ENCODE measurements around the gene RNASE4.
"Not testable (repeated sequence)": the region's sequence is repeated elsewhere in the genome, so short reads cannot be mapped to it uniquely, and the experiment has no call there.

RNASE4 gene

GRCh38 chr14:20732477-20732876 is 48.1 kb downstream of the RNASE4 start:
- no peak for FAIRE-seq
- TF ChIP-seq, protein P1, sequence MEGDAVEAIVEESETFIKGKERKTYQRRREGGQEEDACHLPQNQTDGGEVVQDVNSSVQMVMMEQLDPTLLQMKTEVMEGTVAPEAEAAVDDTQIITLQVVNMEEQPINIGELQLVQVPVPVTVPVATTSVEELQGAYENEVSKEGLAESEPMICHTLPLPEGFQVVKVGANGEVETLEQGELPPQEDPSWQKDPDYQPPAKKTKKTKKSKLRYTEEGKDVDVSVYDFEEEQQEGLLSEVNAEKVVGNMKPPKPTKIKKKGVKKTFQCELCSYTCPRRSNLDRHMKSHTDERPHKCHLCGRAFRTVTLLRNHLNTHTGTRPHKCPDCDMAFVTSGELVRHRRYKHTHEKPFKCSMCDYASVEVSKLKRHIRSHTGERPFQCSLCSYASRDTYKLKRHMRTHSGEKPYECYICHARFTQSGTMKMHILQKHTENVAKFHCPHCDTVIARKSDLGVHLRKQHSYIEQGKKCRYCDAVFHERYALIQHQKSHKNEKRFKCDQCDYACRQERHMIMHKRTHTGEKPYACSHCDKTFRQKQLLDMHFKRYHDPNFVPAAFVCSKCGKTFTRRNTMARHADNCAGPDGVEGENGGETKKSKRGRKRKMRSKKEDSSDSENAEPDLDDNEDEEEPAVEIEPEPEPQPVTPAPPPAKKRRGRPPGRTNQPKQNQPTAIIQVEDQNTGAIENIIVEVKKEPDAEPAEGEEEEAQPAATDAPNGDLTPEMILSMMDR (IDR thresholded peaks at IDR 0.05; ENCODE audit: insufficient read depth, missing control alignments): no peak

DNA sequence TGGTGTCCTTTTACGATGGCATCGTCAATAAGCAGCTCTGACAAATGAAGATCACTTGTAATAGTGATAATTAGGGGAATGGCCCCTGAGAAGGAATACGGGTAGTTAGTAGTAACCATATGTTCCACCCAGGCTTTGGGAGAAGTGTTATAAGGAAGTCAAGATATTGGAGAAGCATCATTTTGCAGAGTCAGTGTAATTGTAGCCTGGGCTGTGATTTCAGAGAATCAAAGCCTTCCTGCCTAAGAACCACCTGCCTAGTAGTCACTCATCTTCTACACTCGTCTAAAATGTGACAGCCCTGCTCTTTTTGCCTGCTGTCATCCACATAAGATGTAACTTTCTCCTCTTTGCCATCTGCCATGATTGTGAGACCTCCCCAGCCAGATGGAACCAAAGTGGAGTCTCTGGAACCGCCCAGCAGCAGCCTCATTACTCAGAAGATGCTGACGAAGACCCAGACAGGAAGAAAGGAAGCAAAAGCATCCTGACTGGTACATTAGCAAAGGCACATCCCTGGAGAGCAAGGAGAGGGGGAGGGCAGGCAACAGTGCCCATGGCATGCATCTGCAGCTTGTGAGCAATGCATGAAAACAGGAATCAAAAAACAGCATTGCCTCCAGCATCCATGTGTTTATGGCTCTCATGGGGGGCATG is 48.7 kb downstream of the RNASE4 start:
- DNase-seq (ENCODE audit: insufficient read length, low spot score) (no peak), FAIRE-seq (no peak)
- TF ChIP-seq, protein P1 (IDR thresholded peaks at IDR 0.05; ENCODE audit: insufficient read depth, missing control alignments): no peak

More at GRCh38 chr14:20732477-20732876, 48.1 kb downstream of the RNASE4 start:
- no peak for DNase-seq (ENCODE audit: insufficient read length, low spot score)

DNA sequence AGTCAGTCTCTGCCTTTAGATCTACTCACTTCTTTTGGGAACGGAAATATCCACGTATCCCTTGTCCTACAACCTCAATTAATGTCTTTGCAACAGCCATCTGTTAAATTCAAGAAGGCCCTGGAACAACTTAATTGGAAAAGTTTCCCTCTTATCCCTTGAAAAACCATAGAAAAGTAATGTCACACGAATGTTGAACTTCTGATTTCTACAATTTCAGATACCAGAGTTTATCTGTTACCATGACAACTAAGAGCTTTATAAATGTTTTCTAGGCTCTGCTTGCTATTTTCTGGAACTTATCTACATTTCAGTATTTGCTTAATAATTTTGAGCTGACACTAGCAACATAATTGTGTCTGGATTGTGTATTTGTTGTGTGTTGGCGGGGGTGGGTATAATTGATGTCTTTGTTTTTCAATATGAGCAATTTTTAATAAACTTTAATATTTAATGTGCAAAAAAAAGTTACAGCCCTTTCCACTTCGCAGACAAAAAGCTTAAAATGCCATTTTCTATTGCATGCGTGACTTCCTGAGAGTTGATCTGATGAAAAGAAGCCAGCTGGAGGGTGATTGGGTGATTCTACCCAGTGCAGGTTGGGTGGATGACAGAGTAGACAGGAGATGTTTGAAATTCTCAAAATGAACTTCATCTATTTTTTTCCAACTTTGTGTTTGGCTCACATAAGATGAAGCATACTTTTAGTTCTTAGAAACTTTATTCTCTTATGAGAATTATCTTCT is 49.5 kb downstream of the RNASE4 start:
- TF ChIP-seq, protein P1 (IDR thresholded peaks at IDR 0.05; ENCODE audit: insufficient read depth, missing control alignments): no peak
- DNase-seq (ENCODE audit: insufficient read length, low spot score) (no peak), FAIRE-seq (no peak)

DNA sequence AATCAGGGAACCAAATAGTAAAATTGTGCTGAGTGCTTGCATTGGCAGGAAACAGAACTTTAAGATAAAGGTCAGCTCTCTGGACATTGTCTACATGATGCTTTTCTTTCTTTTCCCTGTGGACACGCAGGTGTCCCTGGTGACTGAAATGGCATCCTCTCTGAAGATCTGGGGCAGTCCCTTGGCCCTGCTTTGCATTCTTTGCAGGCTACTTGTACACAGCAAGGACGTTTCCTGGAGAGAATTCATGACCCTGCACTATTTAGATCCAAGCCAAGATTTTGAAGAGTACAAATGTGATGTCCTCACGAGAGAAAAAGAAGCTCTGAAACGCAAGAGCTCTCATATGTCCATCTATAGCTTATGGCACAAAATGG is 50.1 kb downstream of the RNASE4 start:
- DNase-seq (ENCODE audit: insufficient read length, low spot score) (no peak), FAIRE-seq (no peak)
- TF ChIP-seq, protein P1 (IDR thresholded peaks at IDR 0.05; ENCODE audit: insufficient read depth, missing control alignments): no peak

DNA sequence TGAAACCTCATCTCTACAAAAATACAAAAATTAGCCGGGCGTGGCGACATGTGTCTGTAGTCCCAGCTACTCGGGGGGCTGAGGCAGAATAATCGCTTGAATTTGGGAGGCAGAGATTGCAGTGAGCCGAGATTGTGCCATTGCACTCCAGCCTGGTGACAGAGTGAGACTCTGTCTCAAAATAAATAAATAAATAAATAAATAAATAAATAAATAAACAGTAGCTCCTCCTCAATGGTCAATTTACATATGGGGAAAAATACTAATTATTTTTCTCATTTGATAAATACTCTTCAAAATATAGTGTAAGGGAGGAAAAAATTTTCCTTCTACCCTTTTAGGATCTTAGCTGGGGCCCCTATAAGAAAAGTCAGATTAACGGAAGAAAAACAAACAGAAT is 53.9 kb downstream of the RNASE4 start:
- FAIRE-seq; DNase-seq (ENCODE audit: insufficient read length, low spot score): not testable (repeated sequence)

DNA sequence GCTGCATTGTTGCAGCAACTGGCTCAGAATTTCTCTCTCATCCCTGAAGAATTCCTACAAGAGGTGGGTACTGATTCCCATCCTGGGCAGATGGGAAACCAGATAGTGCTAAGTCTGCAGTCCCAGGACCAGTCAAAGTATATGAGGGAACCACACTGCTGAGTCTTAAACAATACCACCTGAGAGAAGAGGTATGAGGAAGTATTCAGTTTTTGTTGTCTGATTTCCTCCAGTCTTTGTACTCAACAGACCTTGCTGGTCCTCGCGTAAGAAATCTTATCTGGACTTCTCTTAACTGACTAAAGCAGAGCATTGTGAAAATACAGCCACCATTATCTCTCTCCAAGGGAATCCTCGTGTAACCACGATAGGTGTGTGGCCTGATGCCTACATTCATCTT is 57.8 kb downstream of the RNASE4 start:
- DNase-seq (ENCODE audit: insufficient read length, low spot score) (no peak), FAIRE-seq (no peak)
- TF ChIP-seq, protein P1 (IDR thresholded peaks at IDR 0.05; ENCODE audit: insufficient read depth, missing control alignments): no peak

- TF ChIP-seq, protein P1 (IDR thresholded peaks at IDR 0.05; ENCODE audit: insufficient read depth, missing control alignments): no peak
- DNase-seq (ENCODE audit: insufficient read length, low spot score): no peak
- no peak for FAIRE-seq
Measured at GRCh38 chr14:20743556-20743955, 59.2 kb downstream of the RNASE4 start.
